Immature natural killer cell (primary cell): ENCODE data around the gene RELN. TPM values are rescaled to one million over a fixed set of nuclear protein-coding genes. Genes with fewer than 3 reads are reported as not detected.

Source experiments
- DNase-seq, 3 donors: peaks; one replicate each; pipeline ENCODE4 v3.0.0; 2022; ENCODE audit warnings: mixed read lengths in 1 of 3
- H3K27ac Mint-ChIP-seq, 6 donors: one replicate each; pipeline ENCODE4 v1.8.0; 2020; ENCODE audit warnings: mixed read lengths in 6 of 6, mild to moderate bottlenecking in 5 of 6, inconsistent platforms in 4 of 6, moderate library complexity in 3 of 6
- H3K27me3 Mint-ChIP-seq, 3 donors: one replicate each; pipeline ENCODE4 v1.8.0; 2020 to 2021; ENCODE audit warnings: low read depth in 3 of 3, mild to moderate bottlenecking in 3 of 3, mixed read lengths in 3 of 3, moderate library complexity in 3 of 3, inconsistent platforms in 1 of 3
- H3K36me3 Mint-ChIP-seq, 3 donors: one replicate each; pipeline ENCODE4 v1.8.0; 2020; ENCODE audit warnings: mixed read lengths in 3 of 3, inconsistent platforms in 2 of 3, mild to moderate bottlenecking in 2 of 3
- H3K4me1 Mint-ChIP-seq, 2 donors: one replicate each; pipeline ENCODE4 v1.8.0; 2020; ENCODE audit warnings: inconsistent platforms in 2 of 2, mild to moderate bottlenecking in 2 of 2, mixed read lengths in 2 of 2, moderate library complexity in 1 of 2
- H3K4me3 Mint-ChIP-seq, 5 donors: one replicate each; pipeline ENCODE4 v1.8.0; 2020; ENCODE audit warnings: mild to moderate bottlenecking in 5 of 5, mixed read lengths in 5 of 5, inconsistent platforms in 3 of 5, moderate library complexity in 3 of 5
- H3K9me3 Mint-ChIP-seq, 6 donors: one replicate each; pipeline ENCODE4 v1.8.0; 2020; ENCODE audit warnings: mild to moderate bottlenecking in 6 of 6, mixed read lengths in 6 of 6, inconsistent platforms in 4 of 6, moderate library complexity in 3 of 6
- polyA plus RNA-seq, 3 donors: library from polyadenylated mRNA; unstranded; fragments of 300-500 nt; fragmentation: Illumina TruSeq; gene quantifications; one replicate each; pipeline ENCODE4 v1.2.3, GENCODE V29; 2021

Gene RELN
- polyA plus RNA-seq, 3 donors from 2014 or later = not detected

- Mint-ChIP-seq H3K36me3 (no peaks in the 10 kb centered on the region), H3K27ac (no peak overlapping the region)
Observed at GRCh38 chr7:103622274-103622673, 367.2 kb downstream of the RELN start.

DNA sequence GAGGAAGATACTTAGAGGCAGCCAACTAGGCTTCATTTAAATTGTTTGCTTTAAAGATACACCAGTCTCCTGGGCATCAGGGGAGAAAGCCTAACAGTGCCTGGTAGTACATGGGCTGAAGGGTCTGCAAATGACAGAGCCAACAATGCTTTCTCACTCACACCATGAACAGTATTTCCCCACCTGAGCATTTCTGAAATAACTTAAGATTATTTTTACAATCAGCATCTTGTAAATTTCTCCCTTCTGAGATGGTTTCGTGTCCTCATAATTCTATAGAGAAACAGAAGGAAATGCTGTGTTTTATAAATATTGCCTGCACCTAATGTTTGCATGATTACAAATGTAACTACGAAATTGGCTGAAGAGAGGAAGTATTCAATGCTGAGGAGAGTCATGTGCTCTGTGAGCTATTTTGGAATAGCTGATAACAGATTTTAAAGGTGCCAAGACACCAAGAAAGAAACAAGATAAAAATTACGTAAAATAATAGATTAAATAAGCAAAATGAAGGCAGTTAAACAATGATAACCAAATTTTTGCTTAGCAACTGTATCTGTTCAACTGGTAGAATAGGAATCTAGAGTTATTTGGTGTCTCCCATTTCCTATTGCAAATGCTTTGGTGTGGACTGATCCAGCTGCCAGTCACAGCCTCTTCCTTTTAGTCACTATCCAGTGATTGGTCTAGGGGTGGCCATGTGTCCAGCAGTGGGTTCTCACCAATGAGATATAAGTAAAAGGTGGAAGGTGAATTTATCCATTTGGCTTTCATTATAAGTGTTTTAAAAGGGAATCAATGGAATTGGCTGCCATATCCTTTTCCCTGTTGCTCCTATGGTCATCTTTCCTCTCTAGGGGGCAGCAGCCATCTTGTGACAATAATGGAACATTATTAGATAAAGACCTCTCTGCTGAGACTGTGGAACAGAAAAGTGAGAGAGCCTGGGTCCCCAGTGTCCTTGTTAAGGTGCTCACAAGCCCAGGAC, 375.5 kb downstream of the RELN start:
- H3K9me3 Mint-ChIP-seq = peaks cover 0 to 1% (median 0%) of the 10 kb centered on the region in 6 donors
- no peaks in the 10 kb centered on the region for H3K36me3 Mint-ChIP-seq
- H3K27ac Mint-ChIP-seq = no peak overlapping the region
- H3K27me3 Mint-ChIP-seq = peaks cover 0 to 2% (median 0%) of the 10 kb centered on the region in 3 donors
- H3K4me3 Mint-ChIP-seq = no peak overlapping the region
- no peaks in the 10 kb centered on the region for H3K4me1 Mint-ChIP-seq
- no peak for DNase-seq

More at GRCh38 chr7:103622274-103622673, 367.2 kb downstream of the RELN start:
- no peak for DNase-seq
- Mint-ChIP-seq H3K4me3 (no peak overlapping the region), H3K27me3 (peaks cover 0 to 3% (median 0%) of the 10 kb centered on the region in 3 donors), H3K9me3 (peaks cover 0 to 6% (median 0%) of the 10 kb centered on the region in 6 donors), H3K4me1 (no peaks in the 10 kb centered on the region)

- DNase-seq = no peak
- Mint-ChIP-seq H3K4me1 (no peaks in the 10 kb centered on the region), H3K36me3 (no peaks in the 10 kb centered on the region), H3K27me3 (peaks cover 0 to 2% (median 0%) of the 10 kb centered on the region in 3 donors), H3K4me3 (no peak overlapping the region), H3K9me3 (peaks cover 0 to 1% (median 0%) of the 10 kb centered on the region in 6 donors), H3K27ac (no peak overlapping the region)
Observed at GRCh38 chr7:103609778-103610177, 379.7 kb downstream of the RELN start.

DNA sequence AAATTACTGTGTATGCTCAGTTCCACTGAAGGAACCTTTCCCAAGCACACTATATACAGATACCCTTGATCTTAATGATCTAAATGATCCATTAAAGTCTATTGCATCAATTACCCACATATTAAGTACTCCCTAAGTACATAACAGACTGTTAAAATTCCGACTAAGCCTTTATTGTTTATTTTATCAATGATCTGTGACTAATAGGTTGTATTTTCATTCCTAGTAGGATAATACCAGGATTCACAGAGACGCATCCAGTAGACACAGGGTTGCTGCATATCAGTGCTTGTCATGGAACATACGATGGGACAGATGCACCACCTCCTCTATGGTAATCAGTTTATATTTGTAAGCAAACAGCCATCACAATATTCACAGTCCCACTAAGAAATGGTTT, 383.8 kb downstream of the RELN start:
- H3K27me3 Mint-ChIP-seq = peaks cover 0 to 2% (median 0%) of the 10 kb centered on the region in 3 donors
- H3K36me3 Mint-ChIP-seq = no peaks in the 10 kb centered on the region
- no peak overlapping the region for H3K27ac Mint-ChIP-seq
- no peaks in the 10 kb centered on the region for H3K4me1 Mint-ChIP-seq
- peaks cover 0 to 2% (median 0%) of the 10 kb centered on the region in 6 donors for H3K9me3 Mint-ChIP-seq
- H3K4me3 Mint-ChIP-seq = no peak overlapping the region
- no peak for DNase-seq

GRCh38 chr7:103598326-103598905, 391.0 kb downstream of the RELN start:
- H3K27me3 Mint-ChIP-seq = peaks cover 0 to 8% (median 0%) of the 10 kb centered on the region in 3 donors
- no peak for DNase-seq
- H3K9me3 Mint-ChIP-seq = peaks cover 0 to 3% (median 0%) of the 10 kb centered on the region in 6 donors
- no peak overlapping the region for H3K4me3 Mint-ChIP-seq
- H3K27ac Mint-ChIP-seq = no peak overlapping the region
- H3K4me1 Mint-ChIP-seq = no peaks in the 10 kb centered on the region
- no peaks in the 10 kb centered on the region for H3K36me3 Mint-ChIP-seq

DNA sequence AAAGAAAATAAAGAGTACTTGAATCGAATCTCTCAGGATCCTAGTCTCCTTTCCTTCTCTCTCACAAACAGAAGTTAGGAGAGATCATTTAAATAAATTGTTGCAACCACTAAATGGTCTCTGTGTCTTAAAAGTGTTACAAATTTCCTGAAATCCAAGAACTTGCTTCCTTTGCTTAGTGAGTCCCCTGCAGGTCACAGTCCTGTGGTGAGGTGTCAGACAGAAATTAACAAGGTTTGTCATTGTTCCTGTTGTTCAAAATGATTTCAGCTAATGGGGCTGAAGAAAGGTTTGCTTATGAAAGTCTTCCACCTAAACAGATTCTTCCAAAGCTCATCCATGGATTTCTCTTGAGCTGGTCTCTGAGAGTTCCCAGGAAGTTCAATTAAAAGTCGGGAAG, 391.9 kb downstream of the RELN start:
- Mint-ChIP-seq H3K27ac (no peak overlapping the region), H3K4me1 (no peaks in the 10 kb centered on the region), H3K36me3 (no peaks in the 10 kb centered on the region), H3K4me3 (no peak overlapping the region), H3K27me3 (peaks cover 0 to 8% (median 0%) of the 10 kb centered on the region in 3 donors), H3K9me3 (peaks cover 0 to 3% (median 0%) of the 10 kb centered on the region in 6 donors)
- no peak for DNase-seq

DNA sequence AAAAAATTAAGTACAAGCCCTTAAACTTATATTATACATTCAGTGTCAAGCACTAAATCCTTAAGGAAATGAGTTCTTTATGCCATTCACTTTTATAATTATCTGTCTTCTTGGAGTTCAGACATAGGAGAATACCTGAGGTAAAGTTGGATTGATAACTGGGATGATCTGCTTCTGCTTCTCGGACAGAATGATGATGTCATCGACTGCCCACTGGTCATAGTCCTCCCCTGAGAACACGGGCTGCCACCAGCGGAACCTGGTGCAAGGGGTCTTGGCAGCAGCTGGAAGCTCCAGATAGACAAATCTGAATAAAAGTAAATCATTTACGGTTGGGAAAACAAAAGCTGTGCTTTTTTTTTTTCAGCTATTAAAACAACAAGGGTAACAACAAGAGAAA, 395.3 kb downstream of the RELN start:
- no peaks in the 10 kb centered on the region for H3K36me3 Mint-ChIP-seq
- H3K27ac Mint-ChIP-seq = no peak overlapping the region

GRCh38 chr7:103593691-103594090, 395.8 kb downstream of the RELN start:
- Mint-ChIP-seq H3K27ac (no peak overlapping the region), H3K36me3 (no peaks in the 10 kb centered on the region), H3K9me3 (peaks cover 0 to 2% (median 0%) of the 10 kb centered on the region in 6 donors), H3K4me3 (no peak overlapping the region), H3K27me3 (peaks cover 0 to 3% (median 0%) of the 10 kb centered on the region in 3 donors), H3K4me1 (no peaks in the 10 kb centered on the region)
- no peak for DNase-seq

More for the DNA sequence above, 395.3 kb downstream of the RELN start:
- Mint-ChIP-seq H3K9me3 (peaks cover 0 to 2% (median 0%) of the 10 kb centered on the region in 6 donors), H3K4me3 (no peak overlapping the region), H3K4me1 (no peaks in the 10 kb centered on the region), H3K27me3 (peaks cover 0 to 3% (median 0%) of the 10 kb centered on the region in 3 donors)
- DNase-seq = no peak

DNA sequence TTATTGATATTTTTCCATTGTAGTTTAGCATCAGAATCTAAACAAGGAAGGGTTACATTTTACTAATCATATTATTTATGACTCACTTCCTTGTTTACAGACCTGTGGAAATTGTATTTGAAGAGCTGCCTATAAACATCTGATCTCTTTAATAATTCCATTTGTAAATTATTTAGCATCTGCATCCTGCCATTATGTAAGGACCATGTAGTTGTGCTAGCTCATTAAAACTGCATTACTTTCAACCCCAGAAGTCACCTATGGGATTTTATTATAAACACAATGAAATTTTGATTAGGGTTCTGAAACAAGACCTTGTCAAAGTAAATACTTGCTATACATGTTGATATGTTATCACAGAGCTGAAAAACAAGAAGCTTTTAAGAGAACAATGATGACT, 396.6 kb downstream of the RELN start:
- no peak for DNase-seq
- H3K9me3 Mint-ChIP-seq = peaks cover 0 to 2% (median 0%) of the 10 kb centered on the region in 6 donors
- H3K27ac Mint-ChIP-seq = no peak overlapping the region
- no peaks in the 10 kb centered on the region for H3K36me3 Mint-ChIP-seq
- H3K4me3 Mint-ChIP-seq = no peak overlapping the region
- peaks cover 0 to 6% (median 0%) of the 10 kb centered on the region in 3 donors for H3K27me3 Mint-ChIP-seq
- no peaks in the 10 kb centered on the region for H3K4me1 Mint-ChIP-seq

GRCh38 chr7:103592187-103592586, 397.3 kb downstream of the RELN start:
- no peaks in the 10 kb centered on the region for H3K4me1 Mint-ChIP-seq
- no peak overlapping the region for H3K4me3 Mint-ChIP-seq
- H3K27me3 Mint-ChIP-seq = peaks cover 0 to 6% (median 0%) of the 10 kb centered on the region in 3 donors
- peaks cover 0 to 2% (median 0%) of the 10 kb centered on the region in 6 donors for H3K9me3 Mint-ChIP-seq
- no peak for DNase-seq
- no peak overlapping the region for H3K27ac Mint-ChIP-seq
- H3K36me3 Mint-ChIP-seq = no peaks in the 10 kb centered on the region

- Mint-ChIP-seq H3K4me1 (no peaks in the 10 kb centered on the region), H3K27me3 (peaks cover 0 to 10% (median 0%) of the 10 kb centered on the region in 3 donors), H3K36me3 (no peaks in the 10 kb centered on the region), H3K27ac (no peak overlapping the region), H3K4me3 (no peak overlapping the region), H3K9me3 (no peaks in the 10 kb centered on the region)
- no peak for DNase-seq
Observed at GRCh38 chr7:103580031-103580430, 409.4 kb downstream of the RELN start.

GRCh38 chr7:103577059-103577458, 412.4 kb downstream of the RELN start:
- Mint-ChIP-seq H3K9me3 (no peaks in the 10 kb centered on the region), H3K4me1 (no peaks in the 10 kb centered on the region), H3K27me3 (peaks cover 0 to 13% (median 2%) of the 10 kb centered on the region in 3 donors), H3K27ac (no peak overlapping the region), H3K36me3 (no peaks in the 10 kb centered on the region), H3K4me3 (no peak overlapping the region)
- no peak for DNase-seq

GRCh38 chr7:103576641-103577040, 412.8 kb downstream of the RELN start:
- Mint-ChIP-seq H3K27ac (no peak overlapping the region), H3K27me3 (peaks cover 0 to 13% (median 2%) of the 10 kb centered on the region in 3 donors), H3K4me1 (no peaks in the 10 kb centered on the region), H3K9me3 (no peaks in the 10 kb centered on the region), H3K4me3 (no peak overlapping the region), H3K36me3 (no peaks in the 10 kb centered on the region)
- no peak for DNase-seq

GRCh38 chr7:103574576-103574975, 414.9 kb downstream of the RELN start:
- DNase-seq = no peak
- no peaks in the 10 kb centered on the region for H3K4me1 Mint-ChIP-seq
- no peaks in the 10 kb centered on the region for H3K36me3 Mint-ChIP-seq
- no peak overlapping the region for H3K27ac Mint-ChIP-seq
- no peak overlapping the region for H3K4me3 Mint-ChIP-seq
- H3K9me3 Mint-ChIP-seq = no peaks in the 10 kb centered on the region
- peaks cover 2 to 11% (median 3%) of the 10 kb centered on the region in 3 donors for H3K27me3 Mint-ChIP-seq
